ENCODE results near the gene CALB2.
"Not testable (repeated sequence)": the region's sequence is repeated elsewhere in the genome, so short reads cannot be mapped to it uniquely, and the experiment has no call there.

The CALB2 gene

GRCh38 chr16:71358464-71358998, at the start of gene CALB2:
Gene CALB2 (plus strand): TSS chr16:71358723. CDS start chr16:71358793, 70 bp downstream.
- DNase-seq, result peak; percentile 39

- no peak for DNase-seq
These were observed 46.9 kb upstream of the CALB2 start for GRCh38 chr16:71311553-71312158.

- DNase-seq, result not testable (repeated sequence)
These were observed 44.9 kb upstream of the CALB2 start for GRCh38 chr16:71313591-71313990.

GRCh38 chr16:71315269-71315668, 43.3 kb upstream of the CALB2 start:
- DNase-seq, result no peak

GRCh38 chr16:71319999-71320398, 38.5 kb upstream of the CALB2 start:
- no peak for DNase-seq

- DNase-seq, result no peak
These were observed 30.8 kb upstream of the CALB2 start for GRCh38 chr16:71327720-71328119.

- no peak for DNase-seq
These were observed 30.4 kb upstream of the CALB2 start for GRCh38 chr16:71328151-71328550.

- DNase-seq, result no peak
These were observed 20.9 kb upstream of the CALB2 start for GRCh38 chr16:71337631-71338030.

- no peak for DNase-seq
These were observed 20.3 kb upstream of the CALB2 start for GRCh38 chr16:71338193-71338592.

- no peak for DNase-seq
These were observed 19.9 kb upstream of the CALB2 start for GRCh38 chr16:71338632-71339031.

- DNase-seq, result no peak
These were observed 19.0 kb upstream of the CALB2 start for GRCh38 chr16:71339236-71340171.

- DNase-seq, result no peak
These were observed 18.1 kb upstream of the CALB2 start for GRCh38 chr16:71340406-71340805.

- no peak for DNase-seq
These were observed 16.6 kb upstream of the CALB2 start for GRCh38 chr16:71341881-71342280.

GRCh38 chr16:71343078-71343477, 15.4 kb upstream of the CALB2 start:
- no peak for DNase-seq

GRCh38 chr16:71344315-71344905, 14.1 kb upstream of the CALB2 start:
- no peak for DNase-seq

GRCh38 chr16:71345031-71345430, 13.5 kb upstream of the CALB2 start:
- DNase-seq, result no peak

- DNase-seq, result no peak
These were observed 11.4 kb upstream of the CALB2 start for GRCh38 chr16:71347146-71347545.

- no peak for DNase-seq
These were observed 10.0 kb upstream of the CALB2 start for GRCh38 chr16:71348262-71349085.

- no peak for DNase-seq
These were observed 7.5 kb upstream of the CALB2 start for GRCh38 chr16:71350821-71351557.

- DNase-seq, result no peak
These were observed 7.0 kb upstream of the CALB2 start for GRCh38 chr16:71351558-71351901.

- no peak for DNase-seq
These were observed 6.1 kb upstream of the CALB2 start for GRCh38 chr16:71352466-71352865.

GRCh38 chr16:71352963-71353460, 5.5 kb upstream of the CALB2 start:
- no peak for DNase-seq

Data from activated effector memory CD4-positive, alpha-beta T cell treated with Interleukin-2 at 50 U/mL for 16 hours (primary cell).